ENCODE results near the gene SENP8.

SENP8 gene

GRCh38 chr15:72113347-72114031 lies 4.7 kb upstream of the SENP8 start:
- DNase-seq, result no peak

- peak; percentile 34 for DNase-seq
These were observed 1.3 kb upstream of the SENP8 start for GRCh38 chr15:72116731-72117485.

DNA sequence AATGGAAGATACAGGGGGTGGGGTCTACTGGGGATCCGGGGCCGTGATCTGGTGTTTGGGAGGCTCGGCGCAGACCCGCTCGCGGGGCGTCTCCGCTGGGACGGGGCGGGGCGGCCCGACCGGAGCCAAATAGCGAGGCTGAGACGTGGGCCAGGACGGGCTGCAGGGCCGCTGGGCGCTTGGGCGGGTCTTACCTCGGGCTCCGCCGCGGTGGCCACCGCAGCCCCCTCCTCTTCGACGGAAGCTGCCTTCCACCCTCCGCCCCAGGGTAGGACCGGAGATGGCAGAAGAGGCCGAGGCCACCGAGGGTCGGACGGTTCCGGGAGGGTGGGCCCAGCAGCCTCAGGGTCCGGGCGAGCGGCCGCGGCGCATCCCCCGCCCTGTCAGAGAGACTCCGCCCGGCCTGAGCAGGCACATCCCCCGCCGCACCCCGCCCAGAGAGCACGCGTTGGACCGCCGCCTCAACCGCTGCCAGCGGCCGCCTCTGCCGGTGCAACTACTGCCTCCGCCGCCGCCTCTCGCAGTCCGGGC lies 652 bp upstream of the SENP8 start:
- peak; percentile 84 for DNase-seq

DNA sequence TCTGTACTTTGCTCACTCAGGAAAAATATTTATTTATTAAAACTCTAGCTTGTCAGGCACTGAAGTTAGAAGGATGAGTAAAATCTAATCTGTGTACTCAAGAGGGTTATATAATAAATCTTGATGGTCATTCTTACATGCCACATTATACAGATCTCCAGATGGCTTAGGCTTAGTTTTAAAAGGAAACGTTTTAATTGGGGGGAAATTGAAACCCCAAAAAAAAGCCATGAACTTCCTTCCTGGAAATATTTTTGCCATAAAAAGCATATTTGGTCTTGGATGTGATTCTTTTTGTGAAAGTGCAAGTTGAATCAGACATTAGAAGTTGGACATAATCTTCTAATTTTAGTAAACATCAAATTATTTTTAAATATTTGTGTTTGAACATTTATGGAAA lies 6.0 kb downstream of the SENP8 start:
- DNase-seq, result no peak

DNA sequence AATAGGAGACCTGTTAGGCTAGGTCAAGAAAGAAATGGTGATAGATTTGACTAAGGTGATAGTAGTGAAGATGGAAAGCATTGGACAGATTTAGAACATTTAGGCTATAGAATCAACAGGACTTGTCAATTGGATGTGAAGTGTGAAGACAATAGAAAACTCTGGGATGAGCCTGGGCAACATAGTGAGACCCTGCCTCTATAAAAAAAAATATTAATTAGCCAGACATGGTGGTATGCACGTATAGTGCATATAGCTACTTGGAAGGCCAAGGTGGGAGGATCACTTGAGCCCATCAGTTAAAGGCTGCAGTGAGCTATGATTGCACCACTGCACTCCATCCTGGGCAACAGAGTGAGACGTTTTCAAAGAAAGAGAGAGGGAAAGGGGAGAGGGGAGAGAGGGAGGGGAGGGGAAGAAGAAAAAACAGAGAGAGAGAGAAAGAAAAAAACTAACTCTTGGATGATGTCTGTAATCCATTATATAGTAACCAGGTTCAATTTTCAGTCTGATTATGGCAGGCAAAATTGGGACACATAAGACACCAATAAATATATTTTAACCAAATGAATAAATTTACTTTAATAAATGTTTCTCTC lies 9.6 kb downstream of the SENP8 start:
- no peak for DNase-seq

- no peak for DNase-seq
These were observed 10.2 kb downstream of the SENP8 start for GRCh38 chr15:72128359-72128758.

DNA sequence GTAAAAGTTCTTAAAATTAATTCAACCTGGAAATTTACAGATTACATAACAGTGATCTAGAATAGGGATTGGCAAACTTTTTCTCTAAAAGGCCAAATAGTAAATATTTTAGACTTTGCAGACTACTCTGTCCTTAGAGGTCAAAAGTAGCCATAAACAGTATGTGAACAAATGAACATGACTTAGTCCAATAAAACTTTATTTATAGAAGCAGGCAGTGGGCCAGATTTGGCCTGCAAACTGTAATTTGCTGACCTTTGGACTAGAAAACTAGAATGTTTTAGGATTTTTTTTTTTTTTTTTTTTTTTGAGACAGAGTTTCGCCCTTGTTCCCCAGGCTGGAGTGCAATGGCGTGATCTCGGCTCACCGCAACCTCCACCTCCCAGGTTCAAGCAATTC lies 12.1 kb downstream of the SENP8 start:
- no peak for DNase-seq

GRCh38 chr15:72131922-72132321 lies 13.7 kb downstream of the SENP8 start:
- no peak for DNase-seq

- DNase-seq, result no peak
These were observed 15.0 kb downstream of the SENP8 start for GRCh38 chr15:72133211-72133610.

DNA sequence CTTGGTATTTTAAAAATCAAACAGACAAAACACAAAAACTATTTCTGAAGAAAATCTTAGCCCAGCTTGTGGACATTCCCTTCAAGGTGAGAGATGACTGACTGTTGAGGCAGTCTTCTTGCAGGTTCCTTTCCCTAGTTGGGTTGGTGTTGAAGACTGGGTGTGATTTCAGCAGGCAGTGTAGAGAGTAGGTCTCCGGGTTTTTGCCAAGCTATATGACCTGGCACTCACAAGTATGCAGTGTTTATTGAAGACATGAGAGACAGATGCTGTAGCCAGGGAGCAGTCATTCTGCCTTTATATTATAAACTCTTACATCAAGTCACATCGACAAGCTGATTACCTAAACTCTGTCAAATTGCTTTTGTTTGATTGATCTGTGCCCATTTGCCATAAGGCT lies 17.5 kb downstream of the SENP8 start:
- DNase-seq, result no peak

GRCh38 chr15:72136170-72137051 lies 18.2 kb downstream of the SENP8 start:
- no peak for DNase-seq

GRCh38 chr15:72139667-72140066 lies 21.5 kb downstream of the SENP8 start:
- no peak for DNase-seq

DNA sequence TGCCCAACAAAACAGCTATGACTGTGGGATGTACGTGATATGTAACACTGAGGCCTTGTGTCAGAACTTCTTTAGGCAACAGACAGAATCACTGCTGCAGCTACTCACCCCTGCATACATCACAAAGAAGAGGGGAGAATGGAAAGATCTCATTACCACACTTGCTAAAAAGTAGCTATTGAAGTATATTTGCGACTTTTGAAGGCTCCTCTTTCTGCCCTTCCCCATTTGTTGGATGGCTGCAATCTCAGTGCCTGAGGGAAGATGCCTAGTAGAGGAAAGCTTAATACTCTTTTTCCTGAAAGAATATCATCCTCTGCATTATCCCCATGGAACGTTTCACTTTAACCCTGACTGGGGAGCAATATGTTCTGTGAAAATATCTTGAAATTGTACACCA lies 21.9 kb downstream of the SENP8 start:
- DNase-seq, result no peak

- DNase-seq, result no peak
These were observed 23.2 kb downstream of the SENP8 start for GRCh38 chr15:72141171-72142084.

GRCh38 chr15:72146221-72146620 lies 28.0 kb downstream of the SENP8 start:
- DNase-seq, result no peak

DNA sequence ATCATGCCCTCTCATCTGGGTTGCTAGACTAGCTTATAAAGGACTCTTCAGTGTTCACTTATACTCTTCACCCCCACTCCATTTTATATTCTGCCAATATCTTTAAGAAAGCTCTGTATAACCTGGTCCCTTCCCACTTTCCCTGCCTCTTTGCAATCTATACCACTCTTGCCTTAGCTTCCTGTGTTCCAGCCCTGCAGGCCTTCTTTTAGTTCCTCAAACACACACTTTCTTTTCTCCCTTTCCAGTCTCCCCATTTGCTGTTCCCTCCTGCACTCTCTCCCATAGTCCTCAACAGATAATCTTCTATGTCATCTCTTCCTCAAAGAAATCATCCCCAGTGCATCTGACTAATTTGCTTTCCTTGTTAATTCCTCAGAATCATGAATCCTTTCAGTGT lies 28.7 kb downstream of the SENP8 start:
- DNase-seq, result no peak

- no peak for DNase-seq
These were observed 29.2 kb downstream of the SENP8 start for GRCh38 chr15:72147418-72147817.

GRCh38 chr15:72153269-72154000 lies 35.2 kb downstream of the SENP8 start:
- DNase-seq, result no peak

- DNase-seq, result no peak
These were observed 36.1 kb downstream of the SENP8 start for GRCh38 chr15:72154316-72154715.

- DNase-seq, result no peak
These were observed 36.9 kb downstream of the SENP8 start for GRCh38 chr15:72155003-72155621.
